Left forelimb (tissue), 1 donor: ENCODE data around the gene INSIG2.
"Not testable (repeated sequence)": the region's sequence is repeated elsewhere in the genome, so short reads cannot be mapped to it uniquely, and the experiment has no call there.

ENCODE experiments used
- DNase-seq: peaks from one replicate; pipeline ENCODE4 v3.0.0-alpha.2; 2018; ENCODE audit warnings: low spot score

Gene INSIG2

DNA sequence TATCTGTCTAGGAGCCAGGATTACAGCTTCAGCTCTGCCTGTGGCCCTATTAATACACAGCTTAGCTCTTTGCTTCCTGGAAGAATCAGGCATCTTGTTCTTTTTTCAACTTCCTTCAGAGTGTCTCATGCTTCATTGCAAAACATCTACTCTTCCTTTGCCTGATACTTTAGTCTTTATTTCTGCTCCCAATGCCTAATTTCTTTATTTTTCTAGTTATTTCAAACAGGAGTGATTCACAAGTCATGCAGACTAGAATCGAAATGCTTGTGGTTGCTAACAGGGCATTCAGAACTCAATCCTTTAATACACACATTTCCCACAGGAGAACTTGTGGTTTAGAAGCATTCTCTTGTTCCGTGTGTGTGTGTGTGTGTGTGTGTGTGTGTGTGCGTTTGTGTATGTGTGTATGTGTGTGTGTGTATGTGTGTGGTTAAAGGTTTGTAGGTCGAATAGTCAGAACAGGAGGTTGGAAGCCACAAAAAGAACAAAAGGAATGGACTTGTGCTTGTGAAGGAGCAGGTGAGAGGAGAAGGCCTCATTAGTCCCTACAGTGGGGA is 28.3 kb upstream of the INSIG2 start:
- DNase-seq = no peak

DNA sequence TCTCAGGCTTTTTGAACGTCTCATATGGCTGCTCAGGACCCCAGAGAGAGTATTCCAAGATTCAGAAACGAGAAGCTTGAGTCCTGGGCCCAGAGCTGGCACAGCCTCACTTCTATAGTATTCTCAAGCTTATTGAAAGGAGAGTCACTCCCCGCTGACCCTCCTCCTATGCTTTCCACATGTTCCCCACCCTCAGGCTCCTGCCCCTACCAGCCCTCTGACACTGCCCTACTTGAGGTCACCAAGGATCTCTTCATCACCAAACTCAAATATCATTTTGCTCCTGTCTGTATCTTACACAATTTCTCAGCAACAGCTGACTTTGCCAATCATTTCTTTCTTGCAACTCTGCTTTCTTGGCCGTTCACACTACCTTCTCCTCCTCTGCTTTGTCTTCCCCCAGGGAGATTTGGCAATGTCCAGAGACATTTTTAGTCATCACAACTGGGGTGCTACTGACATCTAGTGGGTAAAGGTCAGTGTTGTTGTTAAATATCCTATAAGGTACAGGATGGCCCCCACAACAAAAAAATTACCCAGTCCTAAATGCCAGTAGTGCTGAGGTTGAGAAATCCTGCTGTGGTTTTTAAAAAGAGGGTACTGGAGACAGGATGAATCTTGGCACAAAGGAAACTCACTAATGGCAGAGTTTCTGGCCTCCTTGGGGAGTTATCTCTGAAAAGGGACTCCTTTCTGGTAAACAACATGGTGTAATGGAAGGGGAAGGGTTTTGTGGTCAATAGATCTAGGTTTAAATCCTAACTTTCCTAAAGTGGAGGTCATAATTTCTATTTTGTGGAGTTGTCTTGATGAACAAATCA is 26.9 kb upstream of the INSIG2 start:
- no peak for DNase-seq

DNA sequence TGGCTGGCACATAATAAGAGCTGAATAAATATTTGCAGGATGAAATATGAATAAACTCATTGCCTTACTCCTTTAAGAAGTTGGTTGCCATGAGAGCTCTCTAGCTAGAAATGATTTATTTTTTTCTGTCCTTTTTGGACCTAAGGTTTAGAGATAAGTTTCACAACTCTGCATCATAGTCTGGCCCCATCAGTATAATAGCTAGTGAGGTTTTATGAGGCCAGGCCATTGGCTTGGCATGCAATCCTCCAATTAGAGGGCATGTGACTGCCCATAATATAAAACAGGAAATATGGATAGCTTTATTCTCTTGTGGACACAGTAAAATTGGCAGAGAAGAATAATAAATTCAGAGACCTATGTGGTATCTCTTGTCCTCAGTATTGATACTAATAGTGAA is 26.2 kb upstream of the INSIG2 start:
- no peak for DNase-seq

DNA sequence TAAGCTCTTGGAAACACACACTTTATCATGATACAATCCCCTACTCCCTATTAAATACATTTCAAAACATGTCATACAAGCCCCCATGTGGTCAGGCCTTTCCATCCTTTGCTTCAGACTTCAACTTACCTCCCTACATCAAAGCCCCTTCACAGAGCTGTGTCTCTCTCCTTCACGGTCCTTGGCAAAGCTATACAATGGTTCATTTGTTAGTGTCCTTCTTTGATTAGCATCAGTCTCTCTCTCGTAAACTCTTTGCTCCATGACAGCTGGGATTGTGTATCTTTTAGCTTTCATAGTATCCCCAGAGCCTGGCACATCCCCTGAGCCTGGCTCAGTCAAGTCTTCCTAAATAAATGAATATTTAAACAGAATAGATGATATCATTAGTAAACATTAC is 25.6 kb upstream of the INSIG2 start:
- DNase-seq = no peak

DNA sequence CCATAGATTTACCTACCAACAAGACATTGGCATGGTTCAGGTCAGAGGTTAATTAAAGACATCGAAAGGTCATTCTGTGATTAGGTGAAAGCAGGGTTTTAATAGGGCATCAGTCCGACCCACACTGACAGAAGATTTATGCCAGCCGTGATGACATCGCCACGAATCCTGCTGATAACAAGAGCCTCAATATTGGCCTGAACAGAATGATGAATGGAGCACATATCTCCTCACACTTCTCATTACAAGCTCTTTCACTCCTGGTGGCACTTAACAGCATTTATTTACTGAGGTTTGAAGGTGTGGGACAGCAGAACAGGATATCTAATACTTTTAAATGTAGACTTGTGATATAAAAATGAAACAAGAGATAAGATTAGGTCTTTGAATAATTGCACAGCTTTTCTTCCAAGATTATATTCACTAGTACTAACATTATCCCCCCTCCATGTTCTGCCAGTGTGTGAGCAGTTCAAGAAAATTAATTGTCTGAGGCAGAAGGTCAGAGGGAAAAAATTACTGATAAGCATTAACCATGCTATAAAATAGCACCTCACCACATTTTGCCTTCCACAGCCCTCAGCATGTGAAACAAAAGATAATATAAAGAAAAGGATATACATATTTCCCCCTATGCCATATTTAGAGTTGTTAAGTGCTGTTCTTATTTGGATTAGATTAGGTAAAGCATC is 23.1 kb upstream of the INSIG2 start:
- DNase-seq = no peak

DNA sequence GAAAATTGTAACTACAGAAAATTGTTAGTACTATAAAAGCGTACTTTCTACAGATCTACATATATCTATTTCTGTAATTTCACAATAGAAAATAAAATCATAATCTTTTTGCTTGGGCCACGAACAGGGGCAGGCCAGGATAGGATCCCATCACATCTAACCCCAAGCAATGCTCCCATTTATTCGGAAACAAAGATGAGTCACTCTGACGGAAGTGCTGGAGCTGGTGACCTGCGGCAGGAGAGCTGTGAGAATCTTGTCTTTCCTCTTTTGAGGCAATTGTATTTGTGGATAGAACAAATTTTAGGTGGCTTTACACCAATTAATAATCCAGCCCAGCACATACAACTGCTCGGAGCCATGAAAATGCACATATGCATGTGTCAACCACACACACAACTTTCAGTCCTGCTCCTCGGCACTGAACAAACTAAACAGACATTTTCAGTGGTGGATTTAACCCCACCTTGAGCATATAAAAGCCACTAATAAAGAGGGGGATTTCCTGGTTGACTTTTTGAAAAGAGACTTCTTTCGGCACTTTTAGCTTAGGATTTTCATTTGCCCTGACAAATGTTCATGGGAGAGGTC is 22.3 kb upstream of the INSIG2 start:
- DNase-seq = no peak

DNA sequence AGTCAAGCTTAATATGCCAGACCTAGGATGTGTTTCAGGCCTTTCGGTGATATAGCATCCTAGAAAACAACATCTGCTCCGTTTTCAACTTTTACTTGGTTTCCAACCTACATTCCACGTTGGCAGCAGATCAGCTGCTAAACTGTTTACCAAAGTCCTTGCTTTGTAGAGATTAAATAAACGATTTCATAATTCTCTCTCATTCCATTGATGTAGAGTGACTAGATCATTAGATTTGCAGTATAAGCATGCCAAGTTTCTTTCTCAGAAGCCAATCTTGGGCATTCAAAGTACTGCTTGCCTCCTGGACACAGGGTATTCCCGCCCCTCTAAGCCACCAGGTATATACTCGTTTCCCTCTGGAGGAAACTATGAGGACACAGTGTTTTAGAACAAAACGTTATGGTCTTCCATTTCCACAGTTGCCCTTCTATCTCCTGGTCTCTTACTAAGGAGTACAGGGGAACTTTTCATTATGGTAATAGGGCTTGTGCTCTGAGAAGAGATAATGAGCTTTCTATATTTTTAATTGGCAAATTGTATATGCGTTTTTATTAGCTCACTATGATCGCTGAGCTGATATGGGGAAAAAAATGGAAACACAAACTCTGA is 10.5 kb upstream of the INSIG2 start:
- no peak for DNase-seq

DNA sequence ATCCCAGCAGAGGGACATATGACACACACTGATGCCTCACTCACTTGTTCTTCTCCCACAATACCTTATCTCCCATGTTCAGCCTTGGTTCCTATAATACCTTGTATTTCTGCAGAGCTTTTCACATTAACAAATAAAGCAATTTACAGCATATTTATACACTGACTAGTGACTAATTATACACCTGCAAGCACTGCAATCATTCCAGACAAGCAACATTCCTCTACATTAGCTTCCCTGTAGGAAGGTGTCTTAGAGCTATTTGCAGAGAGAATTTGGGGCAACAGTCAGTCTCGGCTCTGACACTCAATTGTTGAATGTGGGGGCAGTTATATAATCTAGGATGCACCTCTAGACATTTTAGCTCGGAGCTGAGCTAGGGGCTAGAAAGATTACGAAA is 9.5 kb upstream of the INSIG2 start:
- DNase-seq = no peak

DNA sequence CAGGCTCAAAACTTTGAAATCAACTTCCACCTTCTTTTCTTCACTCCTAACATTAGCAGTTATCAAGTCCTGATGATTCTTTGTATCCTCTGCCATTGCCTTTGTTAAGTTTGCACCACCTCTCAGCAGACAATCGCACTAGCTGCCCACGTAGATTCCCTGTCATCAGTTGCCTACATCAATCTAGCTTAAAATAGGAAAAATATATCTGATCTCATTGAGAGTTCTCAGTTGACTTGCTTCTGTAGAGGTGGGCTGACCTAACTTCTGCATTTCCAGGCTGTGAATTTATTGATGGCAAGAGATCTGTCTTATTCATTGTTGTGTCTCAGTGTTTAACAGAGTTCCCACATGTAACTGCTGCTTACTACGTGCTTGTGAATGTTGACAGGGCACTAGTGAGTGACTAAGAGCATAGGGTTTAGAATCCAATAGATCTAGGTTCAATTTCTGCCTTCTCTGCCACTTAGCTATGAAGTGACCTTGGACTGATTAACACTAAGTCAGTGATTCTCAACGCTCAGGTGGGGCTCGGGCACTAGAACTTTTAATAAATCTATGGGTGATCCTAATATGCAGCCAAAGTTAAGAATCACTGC is 3.7 kb upstream of the INSIG2 start:
- DNase-seq = no peak

DNA sequence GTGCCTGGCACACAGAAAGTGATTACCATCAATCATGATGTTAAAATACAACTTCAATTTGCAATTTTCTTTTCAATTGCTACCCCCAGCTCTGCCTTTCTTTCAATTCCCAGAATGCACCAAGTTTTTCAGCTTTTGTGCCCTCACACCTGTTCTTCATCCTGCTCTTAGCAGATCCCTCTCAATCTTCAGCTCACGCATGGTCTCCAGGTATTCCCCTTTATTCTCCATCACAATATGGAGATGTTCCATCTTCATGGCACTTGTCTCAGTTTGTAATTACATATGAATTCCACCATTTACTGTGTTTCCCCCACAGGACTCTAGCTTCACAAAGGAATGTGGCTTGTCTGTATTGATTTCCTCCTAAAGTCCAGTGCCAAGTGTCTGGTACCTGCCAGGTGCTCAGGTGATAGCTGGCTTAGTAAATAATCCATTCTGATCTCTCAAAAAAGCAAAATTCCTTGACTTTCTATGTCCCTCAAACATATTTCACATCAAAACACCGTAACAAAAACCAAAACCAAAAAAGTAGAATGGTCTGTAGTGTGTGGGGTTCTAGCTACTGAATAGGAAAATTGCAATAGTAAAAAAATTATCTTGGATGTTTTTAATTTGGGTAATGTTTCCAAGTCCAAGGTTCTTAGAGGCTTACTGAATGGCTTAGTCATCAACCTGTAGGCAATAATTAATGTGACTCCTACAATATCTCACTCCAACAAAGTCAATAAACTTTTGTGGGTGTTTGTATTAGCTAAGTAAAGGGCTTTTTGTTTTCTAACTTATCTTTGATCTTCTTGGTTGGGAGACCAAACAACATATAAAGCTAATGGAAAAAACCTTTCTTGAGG is 2.9 kb upstream of the INSIG2 start:
- DNase-seq = no peak

DNA sequence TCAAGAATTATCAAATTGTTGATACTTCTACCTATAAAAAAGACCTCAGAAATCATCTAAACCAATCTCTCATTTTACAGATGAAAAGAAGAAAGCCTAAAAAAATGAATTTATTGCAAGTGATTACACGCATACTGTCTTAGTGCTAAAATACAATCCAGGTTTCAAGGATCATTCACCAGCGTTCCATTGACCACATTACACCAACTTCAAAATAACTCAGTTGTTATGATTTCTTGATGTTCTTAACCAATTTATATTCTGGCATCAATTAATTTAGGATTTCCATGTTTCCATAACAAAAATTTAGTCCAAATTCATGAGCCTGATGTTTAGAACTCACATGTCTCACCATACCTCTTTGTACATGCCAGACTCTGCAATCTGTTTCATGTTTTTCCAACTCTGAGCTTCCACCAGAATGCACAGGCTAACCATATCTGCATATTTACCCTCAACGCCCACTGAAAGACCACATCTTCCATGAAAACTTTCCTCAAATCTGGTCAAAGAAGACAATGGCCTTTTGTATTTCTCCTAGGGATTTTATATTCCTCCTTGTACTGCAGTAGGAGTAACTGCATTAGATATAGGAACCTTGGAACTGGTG is 2.1 kb upstream of the INSIG2 start:
- DNase-seq = no peak

DNA sequence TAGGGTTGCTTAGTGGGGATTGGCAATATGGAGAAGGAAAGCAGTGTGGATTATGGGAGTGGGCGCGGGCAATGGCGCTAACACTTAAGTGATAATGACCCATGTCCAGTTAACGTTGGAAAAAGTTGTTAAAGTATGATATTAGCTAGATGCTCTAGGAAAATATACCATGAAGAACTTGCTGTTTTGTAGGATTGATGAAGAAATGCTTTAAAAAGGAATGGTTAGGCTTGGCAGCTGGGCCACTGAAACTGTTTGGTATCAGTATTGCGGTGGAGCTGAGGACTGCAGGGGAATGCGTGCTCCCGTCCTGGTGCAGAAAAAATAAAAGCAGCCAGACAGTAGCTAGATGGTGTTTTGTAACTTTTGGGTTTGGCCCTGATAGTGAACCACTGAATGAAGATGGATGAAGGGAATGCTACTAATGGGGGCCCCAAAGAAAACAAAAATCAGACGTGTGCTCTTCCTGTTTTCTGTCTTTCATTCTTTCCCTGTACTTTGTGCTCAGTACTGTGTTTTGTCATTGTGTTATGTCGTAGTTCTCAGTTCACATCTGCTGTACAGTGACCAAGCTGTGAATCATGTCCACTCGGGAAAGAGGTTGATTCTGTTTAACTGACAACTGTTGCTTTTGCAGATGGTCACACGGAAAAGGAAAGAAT is 999 bp downstream of the INSIG2 start:
- DNase-seq = no peak

DNA sequence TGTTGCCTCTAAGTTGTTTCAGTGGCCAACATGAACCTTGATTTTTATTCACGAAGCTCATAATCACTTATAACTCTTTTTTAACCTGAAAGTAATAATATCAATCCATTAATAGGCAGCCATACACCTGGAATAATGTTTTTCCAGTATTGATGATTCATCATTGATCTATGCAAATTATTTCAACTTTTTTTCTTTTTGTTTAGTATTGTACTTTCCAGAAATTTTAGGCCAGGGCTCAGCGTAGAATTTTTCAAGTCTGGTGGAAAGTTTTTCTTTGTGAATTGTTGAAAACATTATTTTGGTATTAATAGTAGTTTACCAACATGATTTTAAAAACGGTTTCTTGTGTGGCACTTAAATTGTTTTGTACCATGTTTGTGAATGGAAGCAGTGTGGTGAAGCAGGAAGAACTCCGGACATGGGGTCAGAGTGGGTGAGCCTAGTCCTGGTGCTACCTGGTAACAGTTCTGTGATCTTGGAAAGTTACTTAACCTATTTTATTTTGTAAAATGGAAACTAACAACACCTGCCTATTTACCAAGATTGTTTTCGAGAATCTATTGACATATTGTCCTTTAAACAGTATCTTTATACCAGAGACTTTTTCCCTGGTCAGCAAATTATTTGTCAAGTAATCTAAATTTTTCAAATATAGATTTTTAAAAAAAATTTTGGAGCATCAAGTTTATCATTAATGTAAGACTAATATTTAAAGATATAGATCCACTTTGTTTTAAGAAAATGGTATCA is 2.3 kb downstream of the INSIG2 start:
- no peak for DNase-seq

DNA sequence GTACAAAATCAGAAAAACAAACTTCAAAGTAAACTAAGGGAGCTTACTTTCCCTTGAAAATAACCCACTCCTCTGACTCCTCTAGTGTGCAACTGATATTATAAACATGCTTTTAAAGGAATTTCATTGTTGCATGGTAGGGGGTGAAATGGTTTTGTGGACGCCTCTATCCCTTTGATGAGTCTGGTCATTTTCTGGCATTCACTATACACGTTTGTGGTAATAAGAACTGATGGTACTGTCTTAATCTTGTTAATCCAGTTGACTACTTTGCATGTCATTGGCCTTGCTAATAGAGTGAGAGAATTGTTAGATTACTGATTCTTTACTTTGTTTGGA is 2.8 kb downstream of the INSIG2 start:
- DNase-seq = no peak

DNA sequence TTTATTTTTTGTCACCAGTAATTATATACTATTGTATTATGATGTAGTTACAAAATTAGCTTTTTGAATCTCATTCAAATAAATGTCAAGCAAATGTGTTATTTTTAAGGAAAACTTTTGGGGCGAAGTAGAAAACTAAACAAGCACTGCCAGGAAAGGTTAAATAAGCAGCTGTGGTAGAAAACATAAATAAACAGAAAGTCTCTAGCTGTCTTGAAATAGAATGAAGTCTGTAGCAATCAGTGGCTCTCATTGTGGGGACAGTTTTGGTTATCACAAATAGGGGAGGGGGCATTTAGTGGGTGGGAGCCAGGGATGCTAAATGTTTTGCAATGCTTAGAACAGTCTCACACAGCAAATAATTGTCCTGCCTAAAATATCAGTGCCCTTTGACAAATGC is 3.4 kb downstream of the INSIG2 start:
- no peak for DNase-seq

DNA sequence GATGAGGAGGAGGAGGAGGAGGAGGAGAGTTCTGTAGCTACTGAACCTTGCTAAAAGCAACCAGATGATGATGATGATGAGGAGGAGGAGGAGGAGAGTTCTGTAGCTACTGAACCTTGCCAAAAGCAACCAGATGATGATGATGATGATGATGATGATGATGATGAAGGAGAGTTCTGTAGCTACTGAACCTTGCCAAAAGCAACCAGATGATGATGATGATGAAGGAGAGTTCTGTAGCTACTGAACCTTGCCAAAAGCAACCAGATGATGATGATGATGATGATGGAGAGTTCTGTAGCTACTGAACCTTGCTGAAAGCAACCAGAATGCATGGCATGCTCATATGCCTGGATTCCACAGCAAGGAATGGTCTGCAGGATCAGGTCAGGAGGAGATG is 5.8 kb downstream of the INSIG2 start:
- not testable (repeated sequence) for DNase-seq

DNA sequence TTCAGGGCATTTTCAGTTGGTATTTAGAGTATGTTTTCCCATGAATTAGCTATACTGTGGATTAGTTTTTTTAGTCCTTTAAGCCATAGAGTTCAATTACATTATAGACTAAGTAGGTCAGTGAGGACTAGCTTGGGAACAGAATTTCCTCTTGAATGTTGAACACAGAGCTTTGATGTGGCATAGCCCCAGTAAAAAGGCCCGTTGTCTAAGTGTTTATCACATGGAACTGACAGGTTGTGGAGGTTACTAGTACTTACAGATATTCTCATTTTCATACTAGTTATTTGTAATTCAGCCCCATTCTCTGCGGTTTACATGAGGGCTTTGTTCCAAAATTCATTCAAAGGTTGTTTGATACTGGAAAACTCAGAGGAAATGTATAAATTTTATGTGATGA is 6.2 kb downstream of the INSIG2 start:
- no peak for DNase-seq

DNA sequence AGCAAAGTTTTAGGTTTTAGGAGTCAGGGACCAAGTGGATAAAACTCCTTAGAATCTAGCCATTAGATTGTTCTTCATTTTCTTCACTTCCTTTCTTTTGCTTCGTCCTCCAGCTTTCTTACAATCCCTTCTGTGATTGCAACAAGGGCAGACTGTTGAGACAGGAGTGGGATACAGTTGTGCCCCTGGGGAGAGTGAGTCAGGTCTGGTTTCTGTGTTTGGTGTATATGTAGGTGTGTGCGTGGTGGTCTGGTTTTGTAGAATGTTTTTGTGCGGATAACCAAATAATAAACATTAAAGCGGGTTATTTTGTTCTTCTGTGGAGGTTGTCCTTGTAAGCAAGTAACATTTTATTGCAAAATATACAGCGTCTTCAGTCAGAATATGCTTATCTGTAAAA is 7.3 kb downstream of the INSIG2 start:
- DNase-seq = no peak

DNA sequence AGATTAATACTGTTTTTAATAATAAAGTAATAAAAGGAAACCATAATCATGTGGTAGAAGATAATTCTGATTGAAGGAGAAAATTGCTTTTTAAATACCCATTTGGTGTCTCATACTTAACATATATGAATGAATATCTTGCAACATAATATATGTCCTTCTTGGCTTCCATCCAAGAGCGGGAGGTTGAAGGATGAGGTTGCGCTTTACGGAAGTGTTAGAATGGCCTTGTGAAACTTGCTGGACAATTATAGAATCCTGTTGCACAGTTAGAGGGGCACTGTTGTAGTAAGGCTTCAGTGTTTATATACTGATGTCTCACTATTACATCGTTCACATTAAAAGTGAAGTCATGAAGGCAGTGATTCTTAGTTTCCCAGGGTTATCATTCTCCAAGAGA is 9.4 kb downstream of the INSIG2 start:
- no peak for DNase-seq
